GM21515 (cell line): ENCODE data around the gene LINC00305.

Source experiments
- ATAC-seq: cut with Tn5 transposase; IDR thresholded peaks from one replicate; pipeline ENCODE4 v1.9.1; 2021; ENCODE audit not compliant: unreplicated experiment

LINC00305 gene

DNA sequence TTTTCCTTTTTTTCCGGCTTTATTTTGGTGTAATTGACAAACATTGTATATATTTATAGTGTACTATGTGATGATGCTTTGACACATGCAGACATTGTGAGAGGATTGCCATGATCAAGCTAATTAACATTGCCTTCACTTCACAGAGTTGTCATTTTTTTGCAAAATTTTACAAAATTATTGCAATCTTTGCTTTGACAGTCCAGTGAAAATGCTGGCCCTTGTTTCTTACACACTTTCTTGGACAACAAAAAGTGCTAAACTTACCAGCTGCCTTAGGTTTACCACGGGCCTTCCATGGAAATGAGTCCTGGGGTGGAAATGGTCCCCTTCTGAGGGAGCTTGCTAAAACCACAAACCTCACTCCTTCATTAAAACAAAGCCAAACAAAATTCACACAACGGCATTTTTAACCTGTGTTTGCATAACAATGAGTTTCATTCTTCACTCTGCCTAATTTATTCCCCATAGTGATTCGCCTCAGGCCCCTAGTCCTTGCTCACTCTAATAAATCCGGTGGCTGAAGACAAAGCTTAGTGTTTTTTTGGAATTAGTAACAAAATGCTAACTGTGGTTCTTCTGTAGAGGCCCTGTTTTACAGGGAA is 32.2 kb downstream of the LINC00305 start:
- ATAC-seq, result no peak

DNA sequence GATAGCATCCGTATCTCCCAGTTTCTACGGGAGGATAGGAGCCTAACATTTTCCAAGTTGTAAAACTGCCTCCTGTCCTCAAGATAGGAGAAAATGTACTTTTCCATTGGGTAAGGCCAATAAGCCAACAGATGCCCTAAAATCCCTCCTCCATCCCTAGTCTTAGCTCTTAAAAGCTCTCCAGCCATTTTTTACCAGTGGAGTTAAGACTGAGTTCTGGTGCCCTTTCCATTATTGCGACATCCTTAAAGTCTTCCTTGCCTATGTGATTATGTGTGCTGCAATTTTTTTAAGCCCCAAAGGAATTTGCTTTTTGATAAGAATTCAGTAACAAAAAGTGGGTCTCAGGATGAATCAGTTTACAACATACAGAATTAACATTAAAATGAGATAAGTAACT is 33.0 kb downstream of the LINC00305 start:
- no peak for ATAC-seq

DNA sequence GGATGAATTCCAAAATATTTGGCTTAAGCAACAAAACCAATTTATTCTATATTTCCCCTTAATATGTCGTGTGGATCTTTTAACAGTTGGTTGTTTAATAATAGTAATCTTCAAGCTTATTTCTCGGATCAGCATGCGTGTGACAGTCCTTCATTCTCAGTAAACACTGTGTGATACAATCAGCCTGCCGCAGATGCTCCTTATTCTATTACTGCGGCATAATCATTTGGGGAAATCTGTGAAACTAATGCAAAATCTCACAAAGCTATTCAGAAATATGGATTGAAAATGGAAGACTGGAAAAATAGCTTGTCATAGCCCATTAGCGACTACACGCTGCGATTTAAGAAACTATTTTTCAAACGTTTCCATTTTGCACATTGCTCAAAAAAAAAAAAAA is 36.9 kb downstream of the LINC00305 start:
- ATAC-seq, result no peak

DNA sequence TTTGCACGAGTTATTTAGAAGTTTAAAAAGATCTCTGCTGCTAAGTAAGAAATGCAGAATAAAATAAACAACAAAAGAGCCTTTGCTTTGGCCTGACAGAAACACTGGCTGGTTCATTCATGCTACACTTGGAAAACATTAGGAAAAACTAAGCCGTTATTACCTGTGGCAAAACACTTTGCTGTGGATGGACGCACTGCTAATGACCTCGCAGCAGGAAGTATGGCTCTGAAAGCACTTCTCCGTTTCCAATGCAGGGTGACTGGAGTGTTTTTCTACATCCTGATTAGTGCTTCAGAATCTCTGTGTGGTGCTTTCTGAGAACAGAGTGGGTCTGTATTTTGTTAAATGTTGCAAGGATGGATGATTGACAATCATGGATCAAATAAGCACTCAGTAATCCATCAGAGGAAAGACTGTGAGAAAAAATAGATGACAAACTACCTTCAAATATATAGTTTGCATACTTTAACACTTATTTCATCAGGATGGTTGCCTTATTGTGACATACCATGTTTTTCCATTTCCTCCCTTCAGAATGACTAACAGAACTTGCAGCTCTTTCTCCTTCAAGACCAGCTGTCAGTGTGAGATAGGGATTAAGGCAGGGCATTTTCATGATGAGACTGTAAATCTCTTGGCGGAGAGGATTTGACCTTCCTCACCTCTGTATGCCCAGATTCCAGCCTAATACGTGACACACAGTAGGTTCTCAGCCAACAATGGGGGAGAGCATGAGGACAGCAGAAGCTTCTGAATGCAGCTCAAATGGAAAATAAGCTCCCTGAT is 38.0 kb downstream of the LINC00305 start:
- ATAC-seq, result no peak

DNA sequence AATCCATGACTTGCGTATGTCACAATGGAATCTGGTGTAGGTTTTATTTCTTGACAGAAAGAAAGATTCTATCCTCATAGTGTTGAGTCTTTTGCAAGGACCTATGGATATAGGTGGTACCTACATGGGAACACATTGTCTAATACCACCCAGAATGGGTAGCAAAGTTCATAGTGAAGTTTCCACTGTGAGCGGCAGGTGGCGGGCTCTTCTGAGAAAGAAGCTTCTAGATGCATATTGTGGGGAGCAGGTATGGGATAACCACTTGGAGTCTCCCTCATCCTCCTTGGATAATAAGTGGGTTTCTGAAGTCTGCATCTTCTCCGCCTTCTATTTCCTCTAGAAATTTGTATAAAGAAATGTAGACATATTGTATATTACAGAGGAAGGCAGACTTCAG is 44.9 kb downstream of the LINC00305 start:
- ATAC-seq, result no peak

DNA sequence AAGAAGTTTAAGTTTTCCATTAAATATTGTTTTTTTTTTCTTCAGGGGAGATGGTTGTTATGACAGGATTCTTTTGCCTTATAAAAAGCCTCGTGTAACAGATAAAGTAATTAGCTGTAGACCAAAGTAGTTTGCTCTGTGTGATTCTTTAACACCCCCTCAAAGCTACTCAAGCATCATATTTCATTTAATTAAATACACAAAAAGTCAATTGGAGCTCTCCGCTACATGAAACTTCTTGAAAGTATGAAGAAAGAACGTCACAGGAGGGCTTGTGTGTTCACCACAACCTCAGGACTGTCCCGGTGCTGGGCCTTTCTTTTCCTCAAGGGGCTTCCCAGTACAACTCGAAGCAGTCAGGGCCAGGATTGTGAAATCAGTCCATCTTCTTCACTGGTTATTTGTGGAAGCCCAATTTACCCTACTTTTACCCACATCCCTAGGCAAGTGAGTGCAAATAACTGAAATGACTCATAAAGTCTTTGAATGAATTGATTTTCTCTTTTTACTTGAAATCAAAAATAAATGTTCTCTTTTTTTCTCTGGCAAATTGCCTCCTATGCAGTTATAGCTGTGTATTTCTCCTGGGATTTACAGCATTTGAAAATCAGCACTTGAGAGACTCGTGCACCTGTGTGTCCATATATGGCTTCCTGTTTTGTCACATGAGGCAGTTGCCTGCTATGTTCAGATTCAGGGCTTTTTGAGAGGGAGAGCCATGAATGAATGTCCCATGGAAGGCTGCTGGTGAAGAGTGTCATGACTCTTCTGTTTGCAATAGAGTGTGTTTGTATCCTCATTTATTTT is 48.6 kb downstream of the LINC00305 start:
- no peak for ATAC-seq

DNA sequence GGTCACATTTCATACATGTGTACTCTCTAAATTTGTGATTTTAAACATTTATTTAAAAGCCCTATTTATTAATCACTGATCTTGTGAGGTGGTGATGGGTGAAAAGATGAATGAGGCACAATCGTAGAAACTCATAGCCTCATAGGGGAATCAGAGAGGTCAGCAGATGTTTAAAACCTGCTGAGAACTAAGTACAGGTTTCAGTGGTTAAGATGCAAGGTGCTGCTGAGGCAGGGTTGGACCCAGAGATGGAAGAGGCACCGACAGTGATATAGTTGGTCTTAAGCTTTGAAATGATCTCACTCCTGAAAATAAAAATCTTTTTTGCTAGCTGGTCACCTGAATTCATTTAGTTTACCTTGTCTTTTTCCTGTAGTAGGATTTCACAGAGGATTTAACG is 49.6 kb downstream of the LINC00305 start:
- ATAC-seq, result no peak

DNA sequence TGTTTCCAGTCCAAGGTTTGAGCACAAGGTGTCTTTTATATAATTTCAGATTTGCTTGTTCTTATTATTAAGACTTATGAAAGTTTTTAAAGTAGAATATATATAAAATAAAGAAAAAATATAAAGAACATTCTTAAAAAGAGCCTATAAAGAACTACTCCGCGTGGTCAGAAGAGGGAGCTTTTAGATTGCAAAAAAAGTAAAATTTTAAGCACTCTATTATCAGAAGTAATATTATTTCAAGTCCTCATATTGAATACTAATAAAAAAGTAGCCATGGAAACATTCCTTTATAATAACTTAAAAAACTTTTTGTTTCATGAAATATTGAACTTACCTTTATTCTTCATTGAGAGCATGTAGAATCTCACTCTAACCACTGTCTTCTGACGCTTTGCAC is 51.4 kb downstream of the LINC00305 start:
- no peak for ATAC-seq

DNA sequence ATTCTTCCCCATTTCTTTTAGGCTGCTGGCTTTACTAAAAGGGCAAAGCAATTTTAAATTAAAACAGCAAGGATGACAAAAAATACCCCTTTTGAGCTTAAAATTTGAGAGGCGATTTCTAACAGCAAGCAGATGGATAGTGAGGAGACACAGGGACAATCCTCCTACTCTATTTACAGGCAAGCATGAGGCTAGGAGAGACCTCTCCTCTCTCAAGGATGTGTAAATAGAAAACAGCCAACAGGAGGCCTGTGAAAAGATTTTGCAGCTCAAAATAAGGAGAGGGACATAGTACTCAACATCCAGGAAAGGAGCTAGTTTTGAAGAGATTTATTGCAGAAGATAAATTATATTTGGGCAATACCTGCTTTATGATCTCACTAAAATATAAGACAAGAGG is 53.8 kb downstream of the LINC00305 start:
- ATAC-seq, result no peak

DNA sequence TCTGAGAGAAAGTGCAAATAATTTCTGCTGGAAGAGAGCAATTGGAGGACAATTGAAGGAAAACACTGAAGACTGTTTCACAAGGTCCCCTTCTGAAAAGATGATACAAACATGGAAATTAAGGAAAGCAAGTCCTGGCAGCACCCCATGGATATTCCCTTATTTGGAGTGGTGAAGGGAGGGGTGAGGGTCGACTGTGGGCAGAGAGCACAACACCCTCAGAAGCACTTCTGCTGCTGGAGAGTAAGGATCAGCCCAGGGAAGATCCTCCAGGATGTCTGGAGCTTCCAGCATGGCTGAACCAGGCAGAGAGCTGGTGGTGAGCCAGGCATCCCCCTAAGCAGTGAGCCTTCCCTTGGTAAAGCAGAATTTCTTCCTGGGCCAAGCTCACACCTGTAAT is 54.7 kb downstream of the LINC00305 start:
- no peak for ATAC-seq

DNA sequence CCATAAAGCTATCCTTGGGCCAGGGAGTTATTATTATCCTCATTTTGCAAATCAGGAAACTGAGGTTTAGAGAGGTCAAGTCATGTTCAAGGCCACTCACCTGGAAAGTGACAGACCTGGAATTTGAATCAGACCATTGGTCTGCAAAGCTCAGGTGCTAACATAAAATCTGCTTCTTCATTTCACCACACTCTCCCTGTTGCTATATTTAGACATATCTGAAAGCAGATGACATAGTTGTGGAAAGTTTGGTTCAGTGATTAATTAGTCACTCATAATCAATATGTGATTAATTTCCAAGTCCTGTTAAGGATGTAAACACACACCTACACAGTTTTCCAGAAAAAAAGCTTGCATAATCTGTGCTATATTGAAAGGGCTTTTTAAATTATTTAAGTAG is 57.4 kb downstream of the LINC00305 start:
- ATAC-seq, result no peak

DNA sequence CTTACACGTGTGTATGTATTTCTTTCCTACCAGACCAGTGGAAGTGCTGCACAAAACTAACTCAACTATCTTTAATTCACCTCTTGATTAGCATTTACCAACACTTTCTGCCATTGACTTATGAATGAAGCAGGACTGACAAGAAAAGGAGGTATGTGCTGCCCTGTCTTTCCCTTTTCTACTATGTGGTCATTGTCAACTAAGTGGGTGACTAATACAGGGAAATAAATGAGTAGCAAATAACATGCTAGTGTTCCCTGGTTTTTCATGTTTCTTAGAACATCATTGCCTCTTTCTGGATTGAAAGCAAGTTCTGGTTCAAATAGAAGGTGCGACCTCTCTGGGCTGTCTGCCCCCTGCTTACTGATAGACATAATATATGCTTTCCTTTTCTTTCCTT is 58.0 kb downstream of the LINC00305 start:
- no peak for ATAC-seq

DNA sequence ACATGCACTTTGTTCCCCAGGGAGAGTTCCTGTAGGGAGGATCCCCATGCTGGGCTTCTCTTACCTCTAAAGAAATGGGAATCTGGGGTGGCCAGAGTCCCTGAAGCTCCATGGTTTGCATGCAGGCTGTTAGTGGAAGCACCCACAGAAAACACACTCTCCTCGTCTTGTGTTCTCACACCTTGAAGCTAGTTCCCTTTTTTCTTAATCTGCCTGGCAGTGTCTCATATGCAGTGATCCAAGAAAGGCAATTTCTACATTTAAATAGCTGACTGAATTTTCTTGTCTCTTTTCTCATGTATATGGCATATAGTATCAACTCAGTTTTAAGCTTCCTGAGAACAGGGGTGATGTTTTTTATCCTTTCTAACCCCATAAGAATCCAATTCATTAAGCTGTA is 65.0 kb downstream of the LINC00305 start:
- ATAC-seq, result no peak

DNA sequence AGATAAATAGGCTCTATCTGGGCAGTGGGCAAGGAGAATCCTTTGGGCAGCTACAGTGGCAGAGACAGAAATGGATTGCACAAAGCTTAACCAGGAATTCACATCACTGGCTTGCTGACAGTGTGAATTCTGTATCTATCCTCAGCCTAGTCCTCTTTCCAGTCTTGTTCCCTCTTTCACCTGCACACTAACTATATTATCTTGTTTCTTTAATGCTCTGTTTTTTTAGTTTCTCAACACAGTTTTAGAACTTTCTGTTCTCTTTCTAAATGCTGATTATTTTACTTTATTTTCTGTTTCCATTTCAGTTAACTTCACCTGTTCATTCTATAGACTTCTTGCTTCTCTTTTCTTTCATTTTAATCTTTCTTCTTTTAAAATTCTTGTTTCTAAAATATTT is 66.4 kb downstream of the LINC00305 start:
- ATAC-seq, result no peak

DNA sequence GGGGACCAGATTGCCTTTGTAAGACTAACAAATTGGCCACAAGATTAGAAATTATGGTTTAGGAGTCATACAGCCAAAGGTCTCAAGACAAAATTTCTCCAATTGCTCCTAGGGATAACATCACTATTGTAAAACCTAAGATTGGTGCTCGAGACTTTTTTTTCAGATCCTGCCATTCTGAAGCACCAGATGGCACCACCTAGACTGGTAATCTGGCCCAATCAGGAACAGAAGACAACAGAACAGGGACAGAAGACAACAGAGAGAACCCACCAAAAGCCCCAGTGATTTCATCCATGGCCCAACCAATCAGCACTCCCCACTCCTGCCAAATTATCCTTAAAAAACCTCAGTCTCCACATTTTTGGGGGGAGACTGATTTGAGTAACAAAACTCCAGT is 66.8 kb downstream of the LINC00305 start:
- no peak for ATAC-seq

DNA sequence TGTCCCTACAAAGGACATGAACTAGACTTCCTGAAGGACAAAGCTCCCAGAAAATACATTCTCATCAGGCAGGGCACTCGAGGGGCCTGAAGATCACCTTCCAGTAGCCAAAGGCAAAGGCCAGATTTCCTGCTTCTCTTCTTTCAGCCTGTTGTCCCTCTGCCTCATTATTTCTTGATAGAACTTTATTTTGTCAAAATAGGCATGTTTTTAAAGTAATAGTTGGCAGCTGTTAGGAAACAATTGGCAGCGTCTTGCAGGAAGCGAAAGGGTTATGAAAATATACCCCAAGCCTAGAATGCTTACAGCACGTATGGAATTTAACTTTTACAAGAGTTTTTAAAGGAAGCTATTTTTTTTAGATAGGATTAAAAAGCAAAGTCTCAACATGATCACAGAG is 74.9 kb downstream of the LINC00305 start:
- ATAC-seq, result no peak

DNA sequence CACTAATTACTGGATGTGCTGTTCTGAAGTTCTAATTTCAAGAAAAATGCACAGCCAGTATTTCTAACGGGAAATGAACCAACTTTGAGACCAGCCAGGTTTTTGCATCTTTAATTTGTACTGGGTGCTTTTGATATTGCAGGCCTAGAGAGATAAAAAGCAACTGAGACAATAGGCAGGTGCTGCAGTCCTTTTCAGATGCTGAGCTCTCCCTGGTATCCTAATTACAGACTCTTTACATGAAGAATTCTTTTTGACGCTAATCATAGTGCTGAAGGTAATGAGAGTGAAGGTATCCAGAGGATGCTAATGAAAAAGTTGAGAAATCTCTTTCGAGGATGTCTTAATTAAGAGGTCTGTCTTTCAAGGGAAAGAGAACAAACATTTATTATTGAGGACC is 93.9 kb downstream of the LINC00305 start:
- no peak for ATAC-seq

DNA sequence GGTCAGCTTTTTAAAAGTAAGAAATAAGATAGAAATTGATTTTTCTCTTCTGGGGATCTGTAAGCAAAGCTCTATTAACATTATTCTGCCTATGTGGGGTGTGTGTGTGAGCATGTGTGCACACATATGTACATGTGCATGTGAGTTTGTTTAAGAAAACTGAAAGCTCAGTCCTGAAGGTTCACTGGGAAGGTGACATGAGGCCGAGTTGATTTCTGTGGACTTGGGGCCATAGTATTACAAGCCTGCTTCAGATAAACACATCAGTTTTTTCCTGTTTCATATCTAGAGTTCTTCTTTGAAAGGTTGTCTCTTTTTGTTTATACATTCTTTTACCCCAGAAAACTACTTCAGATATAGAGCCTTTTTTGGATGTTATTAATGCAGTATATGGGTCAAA is 95.6 kb downstream of the LINC00305 start:
- no peak for ATAC-seq

DNA sequence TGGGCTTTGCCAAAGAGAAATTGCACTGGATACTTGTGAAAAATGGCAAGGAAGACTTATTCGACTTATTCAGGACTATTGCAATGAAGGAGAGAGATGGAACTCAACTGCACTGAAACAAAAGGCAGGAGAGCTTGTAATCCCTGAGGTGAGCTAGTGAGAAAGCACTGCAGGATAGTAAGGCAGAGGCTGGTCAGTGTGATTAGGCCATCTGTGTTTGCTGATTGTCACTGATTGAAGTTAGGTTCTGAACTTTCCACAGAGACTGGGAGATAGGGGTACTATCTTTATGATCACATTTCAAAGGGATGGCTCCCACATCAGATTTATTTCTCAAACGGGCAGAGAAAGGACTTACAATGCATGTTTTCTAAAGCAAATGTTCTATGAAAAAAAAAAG is 96.1 kb downstream of the LINC00305 start:
- ATAC-seq, result no peak

DNA sequence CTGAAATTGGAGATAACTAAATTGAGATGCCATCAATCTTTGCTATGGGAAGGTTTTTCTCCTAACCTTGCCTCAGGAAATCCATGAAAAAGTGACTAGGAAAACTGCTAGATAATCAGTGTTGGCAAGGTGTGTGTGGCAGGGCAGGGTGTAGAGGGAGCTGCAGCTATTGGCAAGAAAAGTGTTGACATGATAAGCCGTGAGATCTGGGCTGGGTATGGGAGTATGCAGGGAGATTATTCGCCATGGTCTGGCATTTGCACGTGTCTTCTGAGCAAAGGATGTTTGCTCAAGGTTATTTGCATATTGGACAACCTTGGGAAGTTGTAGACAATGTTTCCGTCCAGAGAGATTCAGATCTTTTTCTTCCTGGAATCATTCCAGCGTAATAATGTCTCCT is 104.3 kb downstream of the LINC00305 start:
- ATAC-seq, result no peak

DNA sequence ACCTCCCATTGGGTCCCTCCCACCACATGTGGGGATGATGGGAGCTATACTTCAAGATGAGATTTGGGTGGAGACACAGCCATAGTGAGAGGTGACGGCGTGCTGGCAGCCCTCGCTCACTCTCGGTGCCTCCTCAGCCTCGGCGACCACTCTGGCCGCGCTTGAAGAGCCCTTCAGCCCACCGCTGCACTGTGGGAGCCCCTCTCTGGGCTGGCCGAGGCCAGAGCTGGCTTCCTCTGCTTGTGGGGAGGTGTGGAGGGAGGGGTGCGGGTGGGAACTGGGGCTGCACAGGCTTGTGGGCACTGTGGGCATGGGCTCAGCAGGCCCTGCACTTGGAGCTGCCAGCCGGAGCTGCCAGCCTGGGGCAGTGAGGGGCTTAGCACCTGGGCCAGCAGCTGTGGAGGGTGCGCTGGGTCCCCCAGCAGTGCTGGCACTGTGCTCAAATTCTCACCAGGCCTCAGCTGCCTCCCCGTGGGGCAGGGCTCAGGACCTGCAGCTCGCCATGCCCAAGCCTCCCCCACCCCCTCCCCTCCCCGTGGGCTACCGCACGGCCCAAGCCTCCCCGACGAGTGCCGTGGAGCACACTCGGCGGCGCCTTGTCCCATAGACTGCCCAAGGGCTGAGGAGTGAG is 106.0 kb downstream of the LINC00305 start:
- no peak for ATAC-seq
